ENCODE results near the gene ALDH2.
"Not testable (repeated sequence)": the region's sequence is repeated elsewhere in the genome, so short reads cannot be mapped to it uniquely, and the experiment has no call there.

The ALDH2 gene

DNA sequence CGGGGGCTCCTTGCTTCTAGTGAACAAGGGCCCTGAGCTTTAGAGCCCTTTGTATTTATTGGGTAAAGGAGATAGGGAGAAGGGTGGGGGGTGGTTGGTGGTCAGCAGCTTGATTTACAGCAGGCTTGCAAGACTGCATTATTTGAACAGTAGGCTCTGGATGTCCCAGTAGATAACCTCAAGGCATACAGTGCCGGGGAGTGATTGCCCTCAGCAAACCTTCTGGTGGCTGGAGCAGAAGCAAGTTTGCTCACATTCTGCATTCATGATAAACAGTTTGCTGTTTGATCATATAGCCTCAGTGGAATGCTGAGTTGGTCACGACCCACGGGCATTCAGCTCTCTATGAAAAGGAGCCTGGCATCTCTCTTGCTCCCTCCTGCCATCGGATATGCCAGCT lies 58.8 kb downstream of the ALDH2 start:
- DNase-seq = no peak

GRCh38 chr12:111826316-111826715 lies 59.6 kb downstream of the ALDH2 start:
- no peak for DNase-seq

DNA sequence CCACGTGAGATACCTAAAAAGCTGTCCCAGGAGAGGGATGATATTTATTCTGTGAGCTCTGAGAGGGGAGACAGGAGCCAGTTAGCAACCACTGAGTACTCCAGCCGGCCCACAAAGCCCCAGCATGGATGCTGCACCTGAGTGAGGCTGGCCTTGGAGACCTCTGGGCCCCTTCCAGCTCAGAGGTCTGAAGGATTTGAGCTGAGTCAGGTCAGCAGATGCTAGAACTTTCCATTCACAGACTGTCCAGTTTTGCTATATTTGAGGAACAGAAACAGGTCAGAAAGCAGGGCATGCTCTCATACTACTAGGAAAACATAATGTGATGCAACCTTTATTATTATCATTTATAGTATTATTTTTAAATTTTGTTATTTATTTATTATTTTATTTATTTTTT lies 60.3 kb downstream of the ALDH2 start:
- DNase-seq = no peak

- DNase-seq = no peak
Measured at GRCh38 chr12:111827907-111828306, 61.2 kb downstream of the ALDH2 start.

- no peak for DNase-seq
Measured at GRCh38 chr12:111828338-111828979, 61.7 kb downstream of the ALDH2 start.

- not testable (repeated sequence) for DNase-seq
Measured at GRCh38 chr12:111829635-111830034, 62.9 kb downstream of the ALDH2 start.

GRCh38 chr12:111834740-111835386 lies 68.1 kb downstream of the ALDH2 start:
- not testable (repeated sequence) for DNase-seq

GRCh38 chr12:111835531-111836181 lies 68.9 kb downstream of the ALDH2 start:
- DNase-seq = not testable (repeated sequence)

DNA sequence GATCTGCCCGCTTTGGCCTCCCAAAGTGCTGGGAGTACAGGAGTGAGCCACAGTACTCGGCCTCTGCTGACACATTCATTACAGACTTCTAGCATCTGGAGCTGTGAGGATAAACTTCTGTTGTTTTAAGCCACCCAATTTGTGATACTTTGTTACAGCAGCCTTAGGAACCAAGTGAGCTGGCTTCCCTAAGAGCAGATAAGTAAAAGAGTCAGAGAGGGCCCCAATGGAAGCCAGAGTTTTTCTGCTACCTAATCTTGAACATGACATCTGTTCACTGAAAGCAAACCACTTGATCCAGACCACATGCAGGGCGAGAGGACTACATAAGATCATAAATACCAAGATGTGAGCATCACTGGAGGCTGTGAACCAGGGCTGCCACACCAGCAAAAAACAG lies 71.6 kb downstream of the ALDH2 start:
- no peak for DNase-seq

DNA sequence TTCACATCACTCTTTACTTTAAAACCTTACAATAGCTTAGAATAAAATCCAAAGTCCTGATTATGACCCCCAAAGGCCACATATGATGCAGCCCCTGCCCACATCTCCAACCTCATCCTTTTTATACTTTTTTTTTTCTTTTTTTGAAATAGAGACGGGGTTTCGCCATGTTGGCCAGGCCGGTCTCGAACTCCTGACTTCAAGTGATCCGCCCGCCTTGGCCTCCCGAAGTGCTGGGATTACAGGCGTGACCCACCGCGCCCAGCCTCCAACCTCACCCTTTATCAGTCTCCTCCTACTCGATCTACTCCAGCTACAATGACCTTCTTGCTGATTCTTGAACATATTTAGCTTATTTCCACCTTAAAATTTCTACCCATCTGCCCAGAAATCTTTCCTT lies 74.1 kb downstream of the ALDH2 start:
- DNase-seq = no peak

DNA sequence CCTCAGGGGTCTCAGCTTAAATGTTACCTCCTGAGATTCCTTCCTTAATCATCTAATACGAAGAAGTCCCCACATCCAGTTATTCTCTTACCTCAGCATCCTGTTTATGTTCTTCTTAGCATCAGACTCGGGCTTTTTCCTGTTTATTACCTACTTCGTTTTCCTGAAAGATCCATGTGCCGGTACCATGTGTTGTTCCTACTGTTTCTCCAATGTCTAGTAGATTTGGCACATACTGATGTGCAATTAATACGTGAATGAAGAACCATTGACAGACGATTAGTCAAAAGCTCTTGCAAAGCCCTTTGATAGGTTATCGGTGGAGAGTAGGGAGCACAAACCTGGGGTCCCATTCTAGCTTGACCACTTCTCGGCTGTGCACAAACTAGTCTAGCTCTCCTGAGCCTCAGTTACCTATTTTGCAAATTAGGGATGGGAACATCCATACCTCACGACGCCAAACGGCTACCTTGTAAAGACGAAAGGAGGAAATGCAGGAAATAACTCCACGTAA lies 74.6 kb downstream of the ALDH2 start:
- DNase-seq = peak in 2 of 56 donors; percentile 30 to 42

- peak; percentile 46 to 95 (median 84) for DNase-seq
Measured at GRCh38 chr12:111841750-111842555, 75.2 kb downstream of the ALDH2 start, which contains the start of gene MAPKAPK5. TSS of gene MAPKAPK5 (plus strand) at chr12:111842228. CDS start at chr12:111842734, 506 bp downstream.

DNA sequence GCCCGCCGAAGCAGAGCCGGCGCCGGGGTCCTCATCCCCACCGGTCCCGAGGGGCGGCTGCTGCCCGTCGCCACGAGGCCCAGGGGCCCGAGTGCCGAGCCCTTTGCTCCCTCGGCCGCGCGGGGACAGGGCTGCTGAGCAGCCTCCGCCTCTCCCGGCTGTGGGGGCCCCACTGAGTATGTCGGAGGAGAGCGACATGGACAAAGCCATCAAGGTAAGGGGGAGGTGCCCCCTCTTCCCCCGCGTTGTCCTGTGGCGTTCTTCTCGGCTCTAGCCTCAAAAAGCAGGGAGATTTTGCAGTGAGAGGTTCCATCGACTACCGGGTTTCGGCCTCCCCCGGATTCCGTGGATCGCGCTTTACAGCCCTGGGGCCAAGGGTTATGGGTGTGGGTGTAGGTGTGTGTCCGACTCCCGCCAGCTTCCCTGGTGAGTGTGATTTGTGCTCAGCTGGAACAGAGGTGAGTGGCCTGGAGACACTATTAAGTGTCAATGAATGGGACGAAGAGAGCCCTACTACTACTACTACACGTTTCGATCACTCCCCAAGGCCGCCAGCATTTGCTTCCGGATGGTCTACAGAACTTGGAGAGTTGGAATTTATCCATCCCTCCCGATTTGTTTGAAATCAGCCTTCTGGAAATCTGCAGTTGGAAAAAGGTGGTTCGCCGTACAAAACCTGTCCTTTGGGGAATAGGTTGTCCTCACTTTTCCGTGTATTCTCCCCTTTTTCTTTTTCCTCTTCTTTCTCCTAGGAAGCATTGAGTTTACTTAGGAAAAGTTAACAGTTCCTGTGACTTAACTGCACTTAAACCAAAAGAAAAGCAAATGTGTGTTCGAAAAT lies 76.0 kb downstream of the ALDH2 start:
- DNase-seq = peak in 7 of 56 donors; percentile 8 to 44 (median 19)

GRCh38 chr12:111846016-111846415 lies 79.3 kb downstream of the ALDH2 start:
- peak in 1 of 56 donors; percentile 1 for DNase-seq

GRCh38 chr12:111850526-111850925 lies 83.8 kb downstream of the ALDH2 start:
- DNase-seq = no peak

DNA sequence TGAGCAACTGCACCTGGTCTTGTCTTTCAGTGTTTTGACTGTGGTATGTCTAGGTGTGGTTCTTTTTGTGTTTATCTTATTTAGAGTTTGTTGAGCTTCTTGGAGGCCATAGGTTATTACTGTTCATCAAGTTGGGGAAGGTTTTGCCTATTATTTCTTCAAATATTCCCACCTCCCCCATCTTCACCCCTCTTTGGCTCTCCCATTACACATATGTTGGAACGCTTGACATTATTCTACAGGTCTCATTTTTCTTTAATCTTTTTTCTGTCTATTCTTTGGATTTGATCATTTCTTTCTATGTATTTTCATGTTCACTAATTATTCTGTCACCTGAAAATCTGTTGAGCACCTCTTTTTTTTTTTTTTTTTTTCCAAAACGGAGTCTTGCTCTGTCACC lies 91.5 kb downstream of the ALDH2 start:
- DNase-seq = no peak

GRCh38 chr12:111858778-111859177 lies 92.0 kb downstream of the ALDH2 start:
- no peak for DNase-seq

DNA sequence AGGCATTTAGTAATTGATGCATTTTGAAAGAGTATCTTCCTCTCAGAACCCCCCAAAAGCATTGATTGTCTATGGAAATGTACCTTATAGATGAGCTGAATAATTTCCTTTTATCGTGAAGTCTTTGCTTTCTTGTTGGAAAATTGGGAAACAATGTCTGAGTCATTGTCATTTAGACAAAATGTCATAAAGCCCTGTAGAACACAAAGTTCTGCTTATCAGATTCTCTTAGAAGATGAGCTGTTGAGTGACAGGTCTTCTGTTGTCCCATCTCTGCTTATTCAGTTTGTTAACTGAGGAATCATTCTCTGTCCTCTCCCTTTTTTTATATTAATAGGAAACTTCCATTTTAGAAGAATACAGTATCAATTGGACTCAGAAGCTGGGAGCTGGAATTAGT lies 98.2 kb downstream of the ALDH2 start:
- no peak for DNase-seq
